Ascending aorta (tissue), 2 donors: ENCODE results near the gene TNIK. TPM values are rescaled to one million over a fixed set of nuclear protein-coding genes. Genes with fewer than 3 reads are reported as not detected.

Source experiments
- DNase-seq, 2 donors: peaks; one replicate each; pipeline ENCODE4 v3.0.0-alpha.2; 2019; ENCODE audit warnings: low spot score in 2 of 2
- H3K27ac ChIP-seq, 2 donors: fragments of 200-600 bp; sonication (generic); one replicate each; pipeline ENCODE4 v1.5.1; 2016 to 2017; ENCODE audit warnings: mild to moderate bottlenecking in 1 of 2
- H3K27me3 ChIP-seq: fragments of 200-600 bp; sonication (generic); one replicate; pipeline ENCODE4 v1.5.1; 2017
- H3K36me3 ChIP-seq, 2 donors: fragments of 200-600 bp; sonication (generic); one replicate each; pipeline ENCODE4 v1.5.1; 2016
- H3K4me1 ChIP-seq, 2 donors: fragments of 200-600 bp; sonication (generic); one replicate each; pipeline ENCODE4 v1.5.1; 2016 to 2017; ENCODE audit warnings: mild to moderate bottlenecking in 1 of 2
- H3K4me3 ChIP-seq, 2 donors: fragments of 200-600 bp; sonication (generic); one replicate each; pipeline ENCODE4 v1.5.1; 2016 to 2017; ENCODE audit warnings: mild to moderate bottlenecking in 1 of 2
- H3K9me3 ChIP-seq, 2 donors: fragments of 200-600 bp; sonication (generic); one replicate each; pipeline ENCODE4 v1.5.1; 2016
- CTCF ChIP-seq, 3 experiments: fragments of 200-600 bp in 2 of 3; fragments of 450-650 bp in 1 of 3; sonication (generic) in 2 of 3; IDR thresholded peaks; one replicate each; pipeline ENCODE4 v1.5.1; 2016 to 2019; ENCODE audit warnings: antibody characterized with exemption in 3 of 3, mild to moderate bottlenecking in 1 of 3, moderate library complexity in 1 of 3
- intact Hi-C: fragments of 100-400 bp; cut with DNase I; formaldehyde crosslinking; loops from one replicate; pipeline ENCODE4 v1.15.1; 2023
- total RNA-seq: library from RNA; depleted of rRNA; stranded (reverse); fragments of >200 nt; gene quantifications from one replicate; pipeline ENCODE4 v1.1.0, GENCODE V29; 2016

The TNIK gene
- total RNA-seq, 1 donor from 2014 or later: 0.75 TPM

- DNase-seq: no peak
- Histone ChIP-seq H3K4me1 (peaks cover 0 to 3% of the 10 kb centered on the region in 2 donors), H3K36me3 (no peaks in the 10 kb centered on the region), H3K4me3 (no peak overlapping the region), H3K27ac (no peak overlapping the region), H3K9me3 (no peaks in the 10 kb centered on the region), H3K27me3 (no peaks in the 10 kb centered on the region)
- no peak for TF ChIP-seq CTCF (IDR thresholded peaks at IDR 0.05)
- intact Hi-C loops: no loop called here
Measured at GRCh38 chr3:171342200-171342599, 118.0 kb downstream of the TNIK start.

- Histone ChIP-seq H3K36me3 (no peaks in the 10 kb centered on the region), H3K27me3 (no peaks in the 10 kb centered on the region), H3K4me3 (no peak overlapping the region), H3K27ac (no peak overlapping the region), H3K4me1 (no peaks in the 10 kb centered on the region), H3K9me3 (no peaks in the 10 kb centered on the region)
- intact Hi-C loops: no loop called here
- no peak for DNase-seq
- TF ChIP-seq CTCF (IDR thresholded peaks at IDR 0.05): no peak
Measured at GRCh38 chr3:171340434-171340833, 119.8 kb downstream of the TNIK start.

GRCh38 chr3:171339598-171339997, 120.6 kb downstream of the TNIK start:
- no peaks in the 10 kb centered on the region for H3K36me3 ChIP-seq
- H3K9me3 ChIP-seq: no peaks in the 10 kb centered on the region
- H3K4me1 ChIP-seq: no peaks in the 10 kb centered on the region
- TF ChIP-seq CTCF (IDR thresholded peaks at IDR 0.05): no peak
- intact Hi-C loops: no loop called here
- no peaks in the 10 kb centered on the region for H3K27me3 ChIP-seq
- no peak for DNase-seq
- no peak overlapping the region for H3K27ac ChIP-seq
- no peak overlapping the region for H3K4me3 ChIP-seq

- Histone ChIP-seq H3K27me3 (no peaks in the 10 kb centered on the region), H3K4me3 (no peak overlapping the region), H3K9me3 (no peaks in the 10 kb centered on the region), H3K4me1 (peaks cover 0 to 5% of the 10 kb centered on the region in 2 donors), H3K27ac (no peak overlapping the region), H3K36me3 (no peaks in the 10 kb centered on the region)
- no peak for TF ChIP-seq CTCF (IDR thresholded peaks at IDR 0.05)
- intact Hi-C loops: no loop called here
- no peak for DNase-seq
Measured at GRCh38 chr3:171336406-171336805, 123.8 kb downstream of the TNIK start.

GRCh38 chr3:171335559-171335958, 124.6 kb downstream of the TNIK start:
- Histone ChIP-seq H3K4me1 (peaks cover 0 to 9% of the 10 kb centered on the region in 2 donors), H3K27ac (no peak overlapping the region), H3K36me3 (no peaks in the 10 kb centered on the region), H3K9me3 (no peaks in the 10 kb centered on the region), H3K27me3 (no peaks in the 10 kb centered on the region), H3K4me3 (no peak overlapping the region)
- intact Hi-C loops: no loop called here
- TF ChIP-seq CTCF (IDR thresholded peaks at IDR 0.05): no peak
- DNase-seq: no peak

GRCh38 chr3:171334465-171334811, 125.8 kb downstream of the TNIK start:
- H3K4me1 ChIP-seq: peaks cover 0 to 13% of the 10 kb centered on the region in 2 donors
- no peaks in the 10 kb centered on the region for H3K9me3 ChIP-seq
- TF ChIP-seq CTCF (IDR thresholded peaks at IDR 0.05): no peak
- DNase-seq: no peak
- no peaks in the 10 kb centered on the region for H3K27me3 ChIP-seq
- no peaks in the 10 kb centered on the region for H3K36me3 ChIP-seq
- H3K4me3 ChIP-seq: no peak overlapping the region
- intact Hi-C loops: no loop called here
- peak overlapping the region in 1 of 2 donors; percentile 9 for H3K27ac ChIP-seq
